C4-2B (cell line): Measurements from ENCODE around the gene MALRD1.

Experiments used
- CTCF ChIP-seq: fragments of 450-650 bp; conservative IDR thresholded peaks from 2 replicates; pipeline ENCODE4 v1.5.1; 2017; ENCODE audit warnings: mild to moderate bottlenecking
- ZFX ChIP-seq: fragments of 450-650 bp; IDR thresholded peaks from 2 replicates; pipeline ENCODE4 v1.6.1; 2017

GRCh38 chr10:19570991-19571390, 522.4 kb downstream of the MALRD1 start:
- TF ChIP-seq CTCF (no peak), ZFX (no peak)
